Mucosa of descending colon (tissue), 3 donors: ENCODE data around the gene PPP2R3B. TPM values are rescaled to one million over a fixed set of nuclear protein-coding genes. Genes with fewer than 3 reads are reported as not detected.
"Not testable (repeated sequence)": the region's sequence is repeated elsewhere in the genome, so short reads cannot be mapped to it uniquely, and the experiment has no call there.

Source experiments
- ATAC-seq: fragments of 200-7000 bp; cut with Tn5 transposase; one replicate; pipeline ENCODE4 v1.9.1; 2020; ENCODE audit warnings: mild to moderate bottlenecking, moderate library complexity
- DNase-seq, 3 donors: peaks; one replicate each; pipeline ENCODE4 v3.0.0-alpha.2; 2020
- H3K36me3 ChIP-seq: fragments of 200-600 bp; one replicate; pipeline ENCODE4 v1.8.0; 2021; ENCODE audit warnings: low read depth, mild to moderate bottlenecking
- H3K4me1 ChIP-seq: fragments of 200-600 bp; one replicate; pipeline ENCODE4 v1.8.0; 2021; ENCODE audit warnings: low read depth, mild to moderate bottlenecking
- H3K4me3 ChIP-seq: fragments of 200-600 bp; one replicate; pipeline ENCODE4 v1.8.0; 2021; ENCODE audit warnings: mild to moderate bottlenecking
- H3K9me3 ChIP-seq: fragments of 200-600 bp; one replicate; pipeline ENCODE4 v1.8.0; 2021; ENCODE audit warnings: mild to moderate bottlenecking
- intact Hi-C, 2 donors: fragments of 100-400 bp; cut with DNase I in 1 of 2; cut with micrococcal nuclease in 1 of 2; formaldehyde crosslinking; loops; one replicate each; pipeline versions ENCODE4 v1.11.0 to v1.11.1; 2022; cut with DNase I, micrococcal nuclease
- total RNA-seq, 3 donors: library from RNA; stranded (reverse); fragmentation: NEBNext Ultra II Directional in 2 of 3; extraction: Animal tissue kit (Norgen Biotek cat#: 25700) in 2 of 3; gene quantifications; one replicate each; pipeline versions ENCODE4 v1.2.1 to v1.2.4, GENCODE V29; 2021 to 2023
- TF ChIP-seq, protein P1 (sequence below): fragments of 200-600 bp; IDR thresholded peaks from one replicate; pipeline ENCODE4 v1.8.0; 2022; ENCODE audit warnings: antibody characterized with exemption, mild to moderate bottlenecking
- donor health status: DM: no; HTN: no; CAD: no; lungs with moderate emphysema.
- donor health status: DM: no; HTN: no; CAD: no.
- donor health status: DM: no; HTN: yes; CAD: no.

The PPP2R3B gene
- total RNA-seq, 3 donors from 2014 or later, result 9.2 to 11.6 (median 11.2) TPM

DNA sequence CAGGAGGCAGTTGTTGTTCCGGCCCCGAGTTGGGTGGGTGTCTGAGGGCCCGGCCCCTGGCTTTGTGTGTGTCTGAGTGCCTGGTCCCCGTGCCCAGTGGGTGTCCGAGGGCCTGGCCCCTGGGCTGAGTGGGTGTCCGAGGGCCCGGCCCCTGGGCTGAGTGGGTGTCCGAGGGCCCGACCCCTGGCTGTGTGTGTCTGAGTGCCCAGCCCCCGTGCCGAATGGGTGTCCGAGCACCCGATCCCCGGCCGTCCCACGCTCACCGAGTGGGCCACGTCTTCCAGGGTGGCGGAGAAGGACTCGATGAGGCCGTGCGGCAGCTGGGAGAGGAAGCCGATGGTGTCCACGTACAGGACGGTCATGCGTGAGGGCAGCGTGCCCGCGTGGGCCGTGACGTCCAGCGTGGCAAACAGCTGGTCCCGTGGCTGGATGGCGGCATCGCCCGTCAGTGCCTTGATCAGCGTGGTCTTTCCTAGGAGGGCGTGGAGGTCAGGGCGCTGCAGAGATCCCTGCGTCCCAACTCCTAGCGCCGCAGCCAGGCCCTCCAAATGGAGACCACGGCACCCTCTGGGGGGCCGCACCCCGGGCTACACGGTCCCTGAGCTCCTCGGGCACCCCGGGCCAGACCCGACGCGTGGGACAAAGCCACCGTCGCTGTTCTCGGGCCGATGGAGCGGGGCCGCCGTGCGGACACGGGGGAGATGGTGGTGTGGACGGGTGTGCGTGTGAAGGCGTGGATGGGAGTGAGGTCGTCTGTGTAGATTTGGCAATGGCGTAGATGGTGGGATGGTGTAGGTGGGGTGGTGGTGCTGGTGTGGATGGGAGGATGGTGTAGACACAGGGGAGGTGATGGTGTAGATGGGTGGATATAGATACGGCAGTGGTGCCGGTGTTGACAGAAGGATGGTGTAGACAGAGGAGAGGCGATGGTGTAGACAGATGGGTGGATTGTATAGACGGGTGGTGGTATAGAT, 75.3 kb downstream of the PPP2R3B start:
- DNase-seq (peak in 2 of 3 donors; percentile 20 to 46), ATAC-seq (no peak)
- TF ChIP-seq, protein P1, sequence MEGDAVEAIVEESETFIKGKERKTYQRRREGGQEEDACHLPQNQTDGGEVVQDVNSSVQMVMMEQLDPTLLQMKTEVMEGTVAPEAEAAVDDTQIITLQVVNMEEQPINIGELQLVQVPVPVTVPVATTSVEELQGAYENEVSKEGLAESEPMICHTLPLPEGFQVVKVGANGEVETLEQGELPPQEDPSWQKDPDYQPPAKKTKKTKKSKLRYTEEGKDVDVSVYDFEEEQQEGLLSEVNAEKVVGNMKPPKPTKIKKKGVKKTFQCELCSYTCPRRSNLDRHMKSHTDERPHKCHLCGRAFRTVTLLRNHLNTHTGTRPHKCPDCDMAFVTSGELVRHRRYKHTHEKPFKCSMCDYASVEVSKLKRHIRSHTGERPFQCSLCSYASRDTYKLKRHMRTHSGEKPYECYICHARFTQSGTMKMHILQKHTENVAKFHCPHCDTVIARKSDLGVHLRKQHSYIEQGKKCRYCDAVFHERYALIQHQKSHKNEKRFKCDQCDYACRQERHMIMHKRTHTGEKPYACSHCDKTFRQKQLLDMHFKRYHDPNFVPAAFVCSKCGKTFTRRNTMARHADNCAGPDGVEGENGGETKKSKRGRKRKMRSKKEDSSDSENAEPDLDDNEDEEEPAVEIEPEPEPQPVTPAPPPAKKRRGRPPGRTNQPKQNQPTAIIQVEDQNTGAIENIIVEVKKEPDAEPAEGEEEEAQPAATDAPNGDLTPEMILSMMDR, result no peak
- Histone ChIP-seq H3K36me3 (no peaks in the 10 kb centered on the region), H3K4me3 (no peak overlapping the region), H3K9me3 (no peaks in the 10 kb centered on the region), H3K4me1 (no peaks in the 10 kb centered on the region)
- intact Hi-C loops, result no loop called here

DNA sequence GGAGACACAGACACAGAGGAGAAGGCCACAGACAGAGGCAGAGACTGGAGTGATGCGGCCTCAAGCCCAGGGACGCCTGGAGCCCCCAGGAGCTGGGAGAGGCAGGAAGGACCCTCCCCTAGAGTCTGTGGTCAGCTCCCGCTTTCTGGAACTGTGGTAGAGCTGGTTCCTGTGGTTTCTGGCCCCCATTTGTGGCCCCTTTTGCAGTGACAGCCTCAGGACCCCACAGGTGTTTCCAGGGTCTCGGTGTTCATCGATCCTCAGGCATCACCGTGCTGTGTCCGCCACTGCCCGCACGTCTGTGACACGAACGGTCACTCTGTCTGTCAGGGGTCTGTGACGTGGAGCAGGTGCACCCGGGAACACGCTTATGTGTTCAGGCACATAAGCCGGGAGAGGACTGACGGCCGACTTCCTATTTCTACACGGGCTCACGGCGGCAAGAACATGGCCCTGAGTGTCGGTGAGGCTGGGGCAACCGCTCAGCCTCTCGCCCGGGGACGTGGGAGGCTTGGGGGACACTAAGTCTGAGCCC, 76.0 kb downstream of the PPP2R3B start:
- peak in 2 of 3 donors; percentile 14 to 42 for DNase-seq
- Histone ChIP-seq H3K9me3 (no peaks in the 10 kb centered on the region), H3K36me3 (no peaks in the 10 kb centered on the region), H3K4me3 (no peak overlapping the region), H3K4me1 (no peaks in the 10 kb centered on the region)
- intact Hi-C loops, result no loop called here
- ATAC-seq, result no peak
- TF ChIP-seq, protein P1, result no peak

DNA sequence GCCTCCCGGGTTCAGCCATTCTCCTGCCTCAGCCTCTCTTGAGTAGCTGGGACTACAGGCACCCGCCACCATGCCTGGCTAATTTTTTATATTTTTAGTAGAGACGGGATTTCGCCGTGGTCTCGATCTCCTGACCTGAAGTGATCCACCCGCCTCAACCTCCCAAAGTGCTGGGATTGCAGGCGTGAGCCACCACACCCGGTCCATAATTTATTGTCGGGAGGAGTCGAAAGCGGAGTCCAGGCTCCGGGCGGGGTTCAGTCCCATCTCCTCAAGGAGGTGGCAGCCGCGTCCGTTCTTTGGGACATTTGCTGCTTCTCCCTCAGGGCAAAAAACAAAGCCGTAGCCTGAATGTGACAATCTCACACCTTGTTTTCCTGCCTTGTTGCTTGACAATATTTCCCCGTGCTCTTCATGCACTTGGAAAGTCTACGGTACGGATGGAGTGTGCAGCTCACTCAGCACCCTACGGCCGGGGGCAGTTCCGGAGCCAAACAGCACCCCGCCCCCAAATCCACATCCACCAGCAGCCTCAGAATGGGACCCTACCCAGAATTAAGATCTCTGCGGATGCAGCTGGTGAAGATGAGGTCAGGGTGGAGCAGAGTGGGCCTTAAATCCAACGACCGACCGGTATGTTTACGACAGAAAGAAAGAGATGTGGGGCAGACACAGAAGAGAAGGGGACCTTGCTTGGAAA, 77.7 kb downstream of the PPP2R3B start:
- TF ChIP-seq, protein P1, result no peak
- Histone ChIP-seq H3K36me3 (peaks cover 2% of the 10 kb centered on the region), H3K4me1 (no peaks in the 10 kb centered on the region), H3K4me3 (no peak overlapping the region), H3K9me3 (no peaks in the 10 kb centered on the region)
- DNase-seq (peak in 2 of 3 donors; percentile 18 to 25), ATAC-seq (no peak)
- intact Hi-C loops, result no loop called here

DNA sequence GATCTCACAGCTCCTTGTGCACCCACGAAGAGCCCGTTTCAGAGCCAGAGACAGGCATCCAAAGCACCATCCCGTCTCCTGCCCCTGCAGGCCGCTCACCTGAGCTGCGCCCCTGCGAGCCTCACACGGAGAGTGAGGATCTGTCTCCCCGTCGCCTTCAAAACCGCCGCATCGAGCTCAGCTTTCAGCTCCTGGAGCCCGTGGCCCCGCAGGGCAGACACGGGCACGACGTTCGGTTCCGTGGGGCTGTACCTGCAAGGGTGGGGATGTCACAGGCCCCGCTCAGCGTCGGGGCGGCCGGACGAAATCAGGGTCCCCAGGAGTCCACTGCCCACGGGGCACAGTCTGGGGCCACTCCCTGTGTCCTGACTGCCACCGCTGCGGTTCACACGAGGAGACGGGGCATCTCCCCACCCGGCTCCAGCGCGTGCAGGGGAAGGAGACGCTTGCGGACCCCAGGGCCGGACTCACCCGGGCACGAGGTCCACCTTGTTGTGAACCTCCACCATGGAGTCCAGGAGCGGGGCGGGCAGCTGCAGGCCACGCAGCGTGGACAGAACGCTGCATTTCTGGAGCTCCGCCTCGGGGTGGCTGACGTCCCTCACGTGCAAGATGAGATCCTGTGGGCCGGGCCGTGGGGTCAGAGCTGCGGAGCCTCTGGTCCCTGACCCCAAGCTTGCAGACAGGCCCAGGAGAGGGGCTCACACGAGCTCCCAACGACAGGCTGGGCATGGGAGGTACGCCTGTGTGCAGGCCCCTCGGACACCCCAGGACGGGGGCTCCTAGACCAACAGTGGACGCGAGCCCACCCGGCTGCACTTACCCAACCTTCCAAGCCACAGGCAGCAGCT, 79.2 kb downstream of the PPP2R3B start:
- DNase-seq (peak in 2 of 3 donors; percentile 21 to 47), ATAC-seq (no peak)
- TF ChIP-seq, protein P1, result no peak
- intact Hi-C loops, result no loop called here
- Histone ChIP-seq H3K9me3 (no peaks in the 10 kb centered on the region), H3K4me1 (no peaks in the 10 kb centered on the region), H3K4me3 (no peak overlapping the region), H3K36me3 (peaks cover 2% of the 10 kb centered on the region)

DNA sequence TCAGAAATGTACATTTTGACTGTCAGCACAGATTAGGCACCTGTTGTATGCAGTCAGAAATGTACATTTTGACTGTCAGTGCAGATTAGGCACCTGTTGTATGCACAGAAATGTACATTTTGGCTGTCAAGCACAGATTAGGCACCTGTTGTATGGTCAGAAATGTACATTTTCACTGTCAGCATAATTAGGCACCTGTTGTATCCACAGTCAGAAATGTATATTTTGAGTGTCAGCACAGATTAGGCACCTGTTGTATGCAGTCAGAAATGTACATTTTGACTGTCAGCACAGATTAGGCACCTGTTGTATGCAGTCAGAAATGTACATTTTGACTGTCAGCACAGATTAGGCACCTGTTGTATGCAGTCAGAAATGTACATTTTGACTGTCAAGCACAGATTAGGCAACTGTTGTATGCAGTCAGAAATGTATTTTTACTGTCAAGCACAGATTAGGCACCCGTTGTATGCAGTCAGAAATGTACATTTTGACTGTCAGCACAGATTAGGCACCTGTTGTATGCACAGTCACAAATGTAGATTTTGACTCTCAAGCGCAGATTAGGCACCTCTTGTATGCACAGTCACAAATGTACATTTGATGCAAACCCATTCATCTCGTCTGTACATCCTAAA, 80.0 kb downstream of the PPP2R3B start:
- intact Hi-C loops, H3K4me1 ChIP-seq, H3K4me3 ChIP-seq, ATAC-seq, DNase-seq, H3K36me3 ChIP-seq, H3K9me3 ChIP-seq: not testable (repeated sequence)

DNA sequence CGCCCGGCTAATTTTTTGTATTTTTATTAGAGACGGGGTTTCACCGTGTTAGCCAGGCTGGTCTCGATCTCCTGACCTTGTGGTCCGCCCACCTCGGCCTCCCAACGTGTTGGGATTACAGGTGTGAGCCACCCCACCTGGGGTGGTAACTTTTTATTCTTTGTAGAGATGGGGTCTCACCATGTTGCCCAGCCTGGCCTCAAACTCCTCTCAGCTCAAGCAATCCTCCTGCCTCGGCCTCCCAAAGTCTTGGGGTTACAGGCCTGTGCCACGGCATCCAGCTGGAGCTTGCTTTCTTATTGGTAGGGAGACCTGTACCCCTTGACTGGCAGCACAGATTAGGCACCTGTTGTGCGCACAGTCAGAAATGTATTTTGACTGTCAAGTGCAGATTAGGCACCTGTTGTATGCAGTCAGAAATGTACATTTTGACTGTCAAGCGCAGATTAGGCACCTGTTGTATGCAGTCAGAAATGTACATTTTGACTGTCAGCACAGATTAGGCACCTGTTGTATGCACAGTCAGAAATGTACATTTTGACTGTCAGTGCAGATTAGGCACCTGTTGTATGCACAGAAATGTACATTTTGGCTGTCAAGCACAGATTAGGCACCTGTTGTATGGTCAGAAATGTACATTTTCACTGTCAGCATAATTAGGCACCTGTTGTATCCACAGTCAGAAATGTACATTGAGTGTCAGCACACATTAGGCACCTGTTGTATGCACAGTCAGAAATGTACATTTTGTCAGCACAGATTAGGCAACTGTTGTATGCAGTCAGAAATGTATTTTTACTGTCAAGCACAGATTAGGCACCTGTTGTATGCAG, 80.7 kb downstream of the PPP2R3B start:
- ATAC-seq, H3K4me3 ChIP-seq, H3K36me3 ChIP-seq, H3K4me1 ChIP-seq, intact Hi-C loops, H3K9me3 ChIP-seq: not testable (repeated sequence)
- peak in 2 of 3 donors; percentile 21 to 31 for DNase-seq
